Fibroblast of lung (primary cell): ENCODE data around the gene PPP2R2D. TPM values are rescaled to one million over a fixed set of nuclear protein-coding genes. Genes with fewer than 3 reads are reported as not detected.

Experiments used
- DNase-seq, 2 donors: peaks; one replicate each; pipeline versions ENCODE4 v3.0.0 to v3.0.0-alpha.2; 2010; ENCODE audit warnings: low read depth in 2 of 2
- H2AFZ ChIP-seq: 2 replicates; pipeline ENCODE4 v1.5.1; 2012; ENCODE audit warnings: low read length, control low read depth, inconsistent platforms
- H3K27ac ChIP-seq: 2 replicates; pipeline ENCODE4 v1.5.1; 2011; ENCODE audit warnings: low read length, control low read depth; ENCODE audit not compliant: insufficient read depth
- H3K27me3 ChIP-seq: 2 replicates; pipeline ENCODE4 v1.5.1; 2011; ENCODE audit warnings: mild to moderate bottlenecking, low read length; ENCODE audit not compliant: control insufficient read depth, insufficient read depth
- H3K36me3 ChIP-seq: 2 replicates; pipeline ENCODE4 v1.5.1; 2011; ENCODE audit warnings: low read length; ENCODE audit not compliant: control insufficient read depth, insufficient read depth
- H3K4me1 ChIP-seq: 2 replicates; pipeline ENCODE4 v1.5.1; 2011; ENCODE audit warnings: low read length; ENCODE audit not compliant: control insufficient read depth, insufficient read depth; ENCODE audit errors: extremely low read depth
- H3K4me2 ChIP-seq: 2 replicates; pipeline ENCODE4 v1.5.1; 2011; ENCODE audit warnings: low read length, control low read depth; ENCODE audit not compliant: insufficient read depth; ENCODE audit errors: extremely low read depth
- H3K4me3 ChIP-seq, 4 experiments: fragments of 200-600 bp in 1 of 4; sonication (generic) in 1 of 4; replicated peaks in 1 of 4; 2 replicates each; pipeline ENCODE4 v1.5.1; 2011 to 2016; ENCODE audit warnings: low read length in 4 of 4, low read depth in 3 of 4, mild to moderate bottlenecking in 3 of 4, control low read depth in 2 of 4, inconsistent platforms in 1 of 4, mixed read lengths in 1 of 4; ENCODE audit not compliant: insufficient read depth in 1 of 4; ENCODE audit errors: control extremely low read depth in 1 of 4
- H3K79me2 ChIP-seq: 2 replicates; pipeline ENCODE4 v1.5.1; 2012; ENCODE audit warnings: mild to moderate bottlenecking, low read length, inconsistent platforms; ENCODE audit not compliant: control insufficient read depth, insufficient read depth
- H3K9ac ChIP-seq: 2 replicates; pipeline ENCODE4 v1.5.1; 2011; ENCODE audit warnings: mild to moderate bottlenecking, low read length, control low read depth; ENCODE audit not compliant: insufficient read depth
- H3K9me3 ChIP-seq: 2 replicates; pipeline ENCODE4 v1.5.1; 2012; ENCODE audit warnings: low read depth, low read length; ENCODE audit not compliant: control insufficient read depth, insufficient read depth
- H4K20me1 ChIP-seq: 2 replicates; pipeline ENCODE4 v1.5.1; 2011; ENCODE audit warnings: low read length; ENCODE audit not compliant: control insufficient read depth, insufficient read depth; ENCODE audit errors: extremely low read depth
- EZH2 ChIP-seq: IDR thresholded peaks from 2 replicates; pipeline ENCODE4 v1.5.1; 2012; ENCODE audit warnings: low read length, control low read depth, mild to moderate bottlenecking; ENCODE audit errors: missing control alignments
- polyA plus RNA-seq, 2 donors: library from polyadenylated mRNA; depleted of rRNA in 1 of 2; stranded (reverse) in 1 of 2; unstranded in 1 of 2; fragments of >200 nt; gene quantifications; 2 replicates each; pipeline ENCODE4 v1.2.1, GENCODE V29; 2011 to 2012; ENCODE audit warnings: missing spikeins in 1 of 2
- total RNA-seq: library from RNA; depleted of rRNA; stranded (reverse); fragments of >200 nt; gene quantifications from 2 replicates; pipeline ENCODE4 v1.2.1, GENCODE V29; 2014
- TF ChIP-seq, protein P1 (sequence below), 2 donors: IDR thresholded peaks in 1 of 2; conservative IDR thresholded peaks in 1 of 2; 1 replicate in 1 of 2; 2 replicates in 1 of 2; pipeline ENCODE4 v1.5.1; 2011 to 2012; ENCODE audit warnings: low read length in 2 of 2, control low read depth in 1 of 2, inconsistent platforms in 1 of 2, low read depth in 1 of 2, mild to moderate bottlenecking in 1 of 2

The PPP2R2D gene
- total and polyA plus RNA-seq, 2 donors (not counting 1 experiment from before 2014, with no cell fraction given), result 23.3 to 25.4 TPM

DNA sequence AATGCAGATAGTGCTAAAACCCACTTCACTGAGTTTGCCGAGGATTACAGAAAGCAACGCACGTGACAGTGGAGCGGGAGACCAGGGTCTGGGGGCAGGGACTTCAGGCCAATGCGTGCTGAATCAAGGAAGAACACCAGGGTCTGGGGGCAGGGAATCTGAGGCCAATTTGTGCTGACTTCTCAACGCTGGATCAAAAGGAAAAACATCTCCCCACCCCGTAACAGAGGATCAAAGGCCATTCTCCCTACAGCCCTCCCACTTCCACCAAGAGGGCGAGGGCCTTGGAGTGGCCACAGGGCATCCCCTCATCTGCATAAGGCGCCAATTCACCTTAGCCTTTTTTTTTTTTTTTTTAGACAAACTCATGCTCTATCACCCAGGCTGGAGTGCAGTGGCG lies 103.2 kb downstream of the PPP2R2D start:
- DNase-seq, result no peak
- Histone ChIP-seq H3K27ac (no peak overlapping the region), H3K4me3 (no peak overlapping the region), H3K4me1 (no peaks in the 10 kb centered on the region), H3K36me3 (no peaks in the 10 kb centered on the region), H3K9me3 (no peaks in the 10 kb centered on the region), H4K20me1 (no peaks in the 10 kb centered on the region), H3K9ac (no peak overlapping the region), H3K79me2 (no peaks in the 10 kb centered on the region), H3K27me3 (no peaks in the 10 kb centered on the region), H2AFZ (no peak overlapping the region), H3K4me2 (no peak overlapping the region)
- TF ChIP-seq EZH2, result no peak
- TF ChIP-seq, protein P1, sequence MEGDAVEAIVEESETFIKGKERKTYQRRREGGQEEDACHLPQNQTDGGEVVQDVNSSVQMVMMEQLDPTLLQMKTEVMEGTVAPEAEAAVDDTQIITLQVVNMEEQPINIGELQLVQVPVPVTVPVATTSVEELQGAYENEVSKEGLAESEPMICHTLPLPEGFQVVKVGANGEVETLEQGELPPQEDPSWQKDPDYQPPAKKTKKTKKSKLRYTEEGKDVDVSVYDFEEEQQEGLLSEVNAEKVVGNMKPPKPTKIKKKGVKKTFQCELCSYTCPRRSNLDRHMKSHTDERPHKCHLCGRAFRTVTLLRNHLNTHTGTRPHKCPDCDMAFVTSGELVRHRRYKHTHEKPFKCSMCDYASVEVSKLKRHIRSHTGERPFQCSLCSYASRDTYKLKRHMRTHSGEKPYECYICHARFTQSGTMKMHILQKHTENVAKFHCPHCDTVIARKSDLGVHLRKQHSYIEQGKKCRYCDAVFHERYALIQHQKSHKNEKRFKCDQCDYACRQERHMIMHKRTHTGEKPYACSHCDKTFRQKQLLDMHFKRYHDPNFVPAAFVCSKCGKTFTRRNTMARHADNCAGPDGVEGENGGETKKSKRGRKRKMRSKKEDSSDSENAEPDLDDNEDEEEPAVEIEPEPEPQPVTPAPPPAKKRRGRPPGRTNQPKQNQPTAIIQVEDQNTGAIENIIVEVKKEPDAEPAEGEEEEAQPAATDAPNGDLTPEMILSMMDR (conservative IDR thresholded peaks at IDR 0.05 in 1 of 2, IDR thresholded peaks at IDR 0.05 in 1 of 2; ENCODE audit: low read depth in 1 of 2, low read length in 2 of 2), result no peak

DNA sequence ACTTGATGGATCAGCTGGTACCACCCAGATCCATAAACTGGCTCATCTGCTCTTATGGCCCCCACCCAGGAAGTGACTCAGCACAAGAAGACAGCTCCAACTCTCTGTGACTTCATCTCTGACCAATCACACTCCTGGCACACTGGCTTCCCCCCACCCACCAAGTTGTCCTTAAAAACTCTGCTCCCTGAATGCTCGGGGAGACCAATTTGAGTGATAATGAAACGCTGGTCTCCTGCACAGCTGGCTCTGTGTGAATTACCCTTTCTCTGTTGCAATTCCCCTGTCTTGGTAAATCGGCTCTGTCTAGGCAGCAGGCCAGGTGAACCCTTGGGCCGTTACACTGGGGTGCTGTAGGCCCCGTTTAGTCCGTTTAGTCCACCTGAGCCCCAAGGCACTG lies 104.3 kb downstream of the PPP2R2D start:
- TF ChIP-seq EZH2, result no peak
- TF ChIP-seq, protein P1 (conservative IDR thresholded peaks at IDR 0.05 in 1 of 2, IDR thresholded peaks at IDR 0.05 in 1 of 2; ENCODE audit: low read depth in 1 of 2, low read length in 2 of 2), result no peak
- Histone ChIP-seq H4K20me1 (no peaks in the 10 kb centered on the region), H3K4me2 (no peak overlapping the region), H3K36me3 (no peaks in the 10 kb centered on the region), H3K4me3 (no peak overlapping the region), H3K27me3 (no peaks in the 10 kb centered on the region), H3K9me3 (no peaks in the 10 kb centered on the region), H3K4me1 (no peaks in the 10 kb centered on the region), H3K9ac (no peak overlapping the region), H2AFZ (no peak overlapping the region), H3K27ac (no peak overlapping the region), H3K79me2 (no peaks in the 10 kb centered on the region)
- no peak for DNase-seq

DNA sequence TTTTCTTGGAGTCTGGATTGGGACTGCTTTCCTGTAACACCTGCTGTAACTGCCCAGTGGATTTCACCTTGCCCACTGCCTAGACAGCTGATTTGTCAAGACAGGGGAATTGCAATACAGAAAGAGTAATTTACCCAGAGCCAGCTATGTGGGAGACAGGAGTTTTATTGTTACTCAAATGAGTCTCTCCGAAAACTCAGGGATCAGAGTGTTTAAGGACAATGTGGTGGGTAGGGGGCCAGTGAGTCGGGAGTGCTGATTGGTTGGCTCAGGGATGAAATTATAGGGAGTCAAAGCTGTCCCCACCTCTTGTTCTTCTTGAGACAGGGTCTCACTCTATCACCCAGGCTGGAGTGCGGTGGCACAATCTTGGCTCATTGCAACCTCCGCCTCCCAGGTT lies 106.2 kb downstream of the PPP2R2D start:
- H4K20me1 ChIP-seq, result no peaks in the 10 kb centered on the region
- H3K4me2 ChIP-seq, result no peak overlapping the region
- H2AFZ ChIP-seq, result no peak overlapping the region
- H3K9me3 ChIP-seq, result no peaks in the 10 kb centered on the region
- DNase-seq, result no peak
- H3K9ac ChIP-seq, result no peak overlapping the region
- H3K79me2 ChIP-seq, result no peaks in the 10 kb centered on the region
- no peaks in the 10 kb centered on the region for H3K27me3 ChIP-seq
- TF ChIP-seq, protein P1 (conservative IDR thresholded peaks at IDR 0.05 in 1 of 2, IDR thresholded peaks at IDR 0.05 in 1 of 2; ENCODE audit: low read depth in 1 of 2, low read length in 2 of 2), result no peak
- TF ChIP-seq EZH2, result no peak
- no peak overlapping the region for H3K4me3 ChIP-seq
- H3K4me1 ChIP-seq, result no peaks in the 10 kb centered on the region
- no peak overlapping the region for H3K27ac ChIP-seq
- H3K36me3 ChIP-seq, result no peaks in the 10 kb centered on the region
